GM10248 (cell line): ENCODE data around the gene CD19.

Source experiments
- CTCF ChIA-PET: fragments of 300-600 bp; sonication (Branson Sonifier 250); formaldehyde crosslinking; extraction: SDS; loops from one replicate; lab custom pipeline; 2021; ENCODE audit warnings: antibody characterized with exemption; lab: Yijun Ruan, JAX
- POLR2A ChIA-PET: fragments of 350-650 bp; sonication (Branson Sonifier 250); formaldehyde crosslinking; extraction: SDS; loops from one replicate; lab custom pipeline; 2020; ENCODE audit warnings: antibody characterized with exemption; lab: Yijun Ruan, JAX
- DNase-seq: peaks from one replicate; pipeline ENCODE4 v3.0.0; 2012; ENCODE audit errors: extremely low spot score
- TF ChIP-seq, protein P1 (sequence below): IDR thresholded peaks from 2 replicates; pipeline ENCODE4 v1.5.1; 2012; ENCODE audit warnings: mild to moderate bottlenecking, low read depth; ENCODE audit errors: extremely low read depth, missing control alignments, control extremely low read depth

Gene CD19

GRCh38 chr16:28981517-28981916 is 49.7 kb downstream of the CD19 start:
- TF ChIP-seq, protein P1, sequence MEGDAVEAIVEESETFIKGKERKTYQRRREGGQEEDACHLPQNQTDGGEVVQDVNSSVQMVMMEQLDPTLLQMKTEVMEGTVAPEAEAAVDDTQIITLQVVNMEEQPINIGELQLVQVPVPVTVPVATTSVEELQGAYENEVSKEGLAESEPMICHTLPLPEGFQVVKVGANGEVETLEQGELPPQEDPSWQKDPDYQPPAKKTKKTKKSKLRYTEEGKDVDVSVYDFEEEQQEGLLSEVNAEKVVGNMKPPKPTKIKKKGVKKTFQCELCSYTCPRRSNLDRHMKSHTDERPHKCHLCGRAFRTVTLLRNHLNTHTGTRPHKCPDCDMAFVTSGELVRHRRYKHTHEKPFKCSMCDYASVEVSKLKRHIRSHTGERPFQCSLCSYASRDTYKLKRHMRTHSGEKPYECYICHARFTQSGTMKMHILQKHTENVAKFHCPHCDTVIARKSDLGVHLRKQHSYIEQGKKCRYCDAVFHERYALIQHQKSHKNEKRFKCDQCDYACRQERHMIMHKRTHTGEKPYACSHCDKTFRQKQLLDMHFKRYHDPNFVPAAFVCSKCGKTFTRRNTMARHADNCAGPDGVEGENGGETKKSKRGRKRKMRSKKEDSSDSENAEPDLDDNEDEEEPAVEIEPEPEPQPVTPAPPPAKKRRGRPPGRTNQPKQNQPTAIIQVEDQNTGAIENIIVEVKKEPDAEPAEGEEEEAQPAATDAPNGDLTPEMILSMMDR: peak; percentile 13
- ChIA-PET POLR2A (no interaction called here), CTCF (no interaction called here)
- peak; percentile 51 for DNase-seq

DNA sequence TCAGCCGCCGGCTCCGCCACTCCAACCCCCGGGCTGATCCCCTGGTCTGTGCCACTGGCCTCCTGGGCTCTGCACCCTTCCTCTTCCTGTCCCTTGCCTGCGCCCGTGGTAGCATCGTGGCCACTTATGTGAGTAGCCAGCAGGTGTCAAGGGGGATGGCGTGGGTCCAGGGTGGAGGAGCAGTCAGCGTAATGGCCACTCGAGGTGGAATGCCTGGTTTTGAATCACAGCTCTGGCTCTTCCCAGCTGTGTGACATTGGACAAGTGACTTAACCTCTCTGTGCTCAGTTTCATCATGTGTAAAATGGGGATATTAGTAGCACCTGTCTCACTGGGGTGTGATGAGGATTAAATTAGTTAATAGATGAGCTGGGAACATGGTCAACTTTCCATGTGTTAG is 50.6 kb downstream of the CD19 start:
- DNase-seq: no peak
- TF ChIP-seq, protein P1: no peak
- POLR2A ChIA-PET: no interaction called here
- CTCF ChIA-PET: no interaction called here

DNA sequence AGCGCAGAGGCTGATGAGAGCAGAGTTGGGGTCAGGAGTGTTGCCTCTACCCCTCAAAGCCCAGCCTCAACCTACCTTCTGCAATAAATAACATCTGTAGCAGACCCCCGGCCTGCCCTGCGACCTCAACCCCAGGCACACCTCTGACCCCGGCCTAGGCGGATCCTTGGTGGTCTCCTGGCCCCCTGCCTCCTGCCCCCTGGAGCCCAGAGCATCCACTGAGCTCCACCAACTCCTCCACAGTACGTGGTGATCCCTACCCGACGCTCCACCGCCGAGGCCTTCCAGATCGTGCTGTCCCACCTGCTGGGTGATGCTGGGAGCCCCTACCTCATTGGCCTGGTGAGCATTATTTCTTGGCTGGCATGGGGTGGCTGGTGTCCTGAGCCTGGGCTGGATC is 51.2 kb downstream of the CD19 start:
- no peak for DNase-seq
- ChIA-PET CTCF (no interaction called here), POLR2A (no interaction called here)
- TF ChIP-seq, protein P1: no peak

DNA sequence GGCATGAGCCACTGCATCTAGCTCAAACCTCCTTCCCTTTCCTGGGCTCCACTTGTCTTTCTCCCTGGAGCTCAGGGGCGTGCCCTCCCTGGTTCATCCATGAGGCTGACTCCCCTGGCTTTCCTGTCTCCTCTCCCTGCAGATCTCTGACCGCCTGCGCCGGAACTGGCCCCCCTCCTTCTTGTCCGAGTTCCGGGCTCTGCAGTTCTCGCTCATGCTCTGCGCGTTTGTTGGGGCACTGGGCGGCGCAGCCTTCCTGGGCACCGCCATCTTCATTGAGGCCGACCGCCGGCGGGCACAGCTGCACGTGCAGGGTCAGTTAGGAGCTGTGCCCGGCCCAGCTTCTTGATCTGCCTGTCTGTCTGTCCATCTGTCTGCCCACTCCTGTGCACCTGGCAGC is 51.9 kb downstream of the CD19 start:
- ChIA-PET CTCF (interaction anchor here (3.8 kb wide), 1 partner anchor 10 kb away, joined by 16 read pairs; the partner anchor contains the start of gene SPNS1), POLR2A (no interaction called here)
- DNase-seq: no peak
- TF ChIP-seq, protein P1: no peak

GRCh38 chr16:28984091-28984490 is 52.3 kb downstream of the CD19 start:
- CTCF ChIA-PET: interaction anchor here (3.8 kb wide), 1 partner anchor 10 kb away, joined by 16 read pairs; the partner anchor contains the start of gene SPNS1

DNA sequence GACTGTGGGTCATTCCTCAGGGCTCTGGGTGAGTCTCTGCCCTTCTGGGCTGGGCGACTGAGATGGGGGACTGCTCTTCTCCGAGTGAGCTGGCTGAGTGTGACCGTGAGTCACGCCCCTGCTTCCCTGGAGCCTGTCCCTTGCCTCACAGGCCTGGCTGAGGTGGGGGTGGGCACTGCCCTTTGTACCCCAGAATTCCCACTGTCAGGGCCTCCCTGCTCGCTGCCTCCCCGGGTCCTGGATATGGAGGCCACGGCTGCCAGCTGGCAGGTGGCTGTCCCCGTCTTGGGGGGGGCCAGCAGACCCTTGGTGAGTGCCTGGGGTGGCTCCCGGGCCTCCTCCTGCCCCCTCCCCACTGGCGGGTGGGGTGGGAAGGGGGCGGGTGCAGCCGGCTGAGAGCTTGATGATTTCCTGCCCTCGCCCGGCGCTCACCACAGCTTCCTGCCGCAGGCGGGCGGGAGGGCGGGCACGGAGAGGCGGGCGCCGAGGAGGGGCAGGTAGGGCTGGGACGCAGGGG is 52.9 kb downstream of the CD19 start, which contains the start of gene LAT:
LAT (plus strand) TSS at position 434 of the 517 bp plus-strand sequence. CDS start 366 bp downstream, outside the sequence.
- ChIA-PET POLR2A (interaction anchor here (0.6 kb wide), 2 partner anchors 8 to 84 kb away, joined by 3 to 4 read pairs; no protein-coding TSS in a partner anchor), CTCF (interaction anchor here (3.8 kb wide), 1 partner anchor 11 kb away, joined by 16 read pairs; the partner anchor contains the start of gene SPNS1)
- peak; percentile 48 for DNase-seq
- TF ChIP-seq, protein P1: no peak

More at GRCh38 chr16:28984091-28984490, 52.3 kb downstream of the CD19 start:
- DNase-seq: no peak
- POLR2A ChIA-PET: no interaction called here
- TF ChIP-seq, protein P1: no peak
